Stimulated activated CD8-positive, alpha-beta memory T cell treated with anti-CD3 and anti-CD28 coated beads, Interleukin-4, amount 100 ng/mL, for 24 hours (primary cell): ENCODE data around the gene NXT1.
A peak's percentile ranks its signal among the peaks of the same experiment; 100 is the strongest.
"Not testable (repeated sequence)": the region's sequence is repeated elsewhere in the genome, so short reads cannot be mapped to it uniquely, and the experiment has no call there.

Experiments
- DNase-seq: peaks from one replicate; pipeline ENCODE4 v3.0.0-alpha.2; 2020; ENCODE audit warnings: low read depth

NXT1 gene

DNA sequence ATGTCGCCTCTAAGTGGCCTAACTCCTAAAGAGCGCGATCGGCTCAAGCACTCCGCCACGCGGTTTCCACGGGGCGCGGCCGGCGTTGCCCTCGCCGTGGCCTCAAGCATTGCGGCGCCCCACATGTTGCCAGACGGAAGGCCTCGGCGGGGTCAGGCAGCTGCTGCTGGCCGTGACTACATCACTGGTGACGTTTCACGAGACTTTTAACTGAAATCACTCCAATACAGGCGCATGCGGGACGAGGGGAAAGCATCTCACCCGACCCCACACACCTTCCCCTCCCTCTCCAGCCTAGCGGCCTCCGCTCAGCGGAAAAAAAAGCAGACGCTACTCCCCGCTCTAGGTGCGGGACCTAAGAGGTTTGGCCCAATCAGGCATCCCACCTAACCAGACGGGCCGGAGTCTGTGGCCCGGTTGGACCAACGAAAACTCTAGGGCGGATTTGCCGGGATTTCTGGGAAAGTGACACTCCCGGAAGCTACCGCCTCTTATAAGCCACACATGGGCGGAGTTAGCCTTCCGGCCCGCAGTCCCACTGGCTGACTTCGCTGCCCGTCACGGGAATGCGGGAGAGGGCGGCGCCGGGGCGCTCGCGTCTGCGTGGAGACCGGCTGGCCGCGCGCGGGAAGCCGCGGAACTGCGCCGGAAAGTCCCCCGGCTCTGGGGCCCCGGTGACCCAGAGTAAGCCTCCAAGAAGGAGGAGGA lies at the start of gene NXT1:
NXT1 (plus strand) TSS at position 596 of the 708 bp plus-strand sequence. CDS start 3,251 bp downstream, outside the sequence.
- peak; percentile 94 for DNase-seq

DNA sequence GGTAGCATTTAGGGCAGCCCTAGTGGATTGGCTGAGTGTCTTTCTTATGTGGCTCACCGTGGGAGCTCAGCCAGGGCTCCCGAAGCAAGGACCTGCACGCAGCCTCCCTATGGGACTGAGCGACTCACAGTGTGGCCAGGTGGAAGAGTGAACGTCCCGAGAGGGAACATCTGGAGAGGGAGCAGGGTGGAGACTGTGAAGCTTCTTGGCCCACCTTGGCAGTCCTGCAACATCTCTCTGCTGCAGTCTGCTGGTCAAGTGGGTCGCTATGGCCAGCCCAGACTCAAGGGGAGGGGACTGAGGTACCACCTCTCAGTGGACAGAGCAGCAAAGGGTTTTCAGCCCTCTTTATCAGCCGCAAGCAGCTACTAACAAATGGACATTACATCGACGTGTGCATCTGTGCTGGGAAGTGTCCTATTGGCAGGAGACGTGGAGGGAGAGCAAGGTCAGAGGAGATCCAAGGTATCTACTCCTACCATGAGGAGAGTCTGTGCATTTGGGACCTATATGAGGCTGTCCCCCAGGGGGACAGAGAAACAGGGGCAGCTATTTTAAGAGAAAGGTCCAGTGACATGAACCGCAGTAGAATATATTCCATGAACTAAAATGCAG lies 49.0 kb upstream of the NXT1 start:
- no peak for DNase-seq

DNA sequence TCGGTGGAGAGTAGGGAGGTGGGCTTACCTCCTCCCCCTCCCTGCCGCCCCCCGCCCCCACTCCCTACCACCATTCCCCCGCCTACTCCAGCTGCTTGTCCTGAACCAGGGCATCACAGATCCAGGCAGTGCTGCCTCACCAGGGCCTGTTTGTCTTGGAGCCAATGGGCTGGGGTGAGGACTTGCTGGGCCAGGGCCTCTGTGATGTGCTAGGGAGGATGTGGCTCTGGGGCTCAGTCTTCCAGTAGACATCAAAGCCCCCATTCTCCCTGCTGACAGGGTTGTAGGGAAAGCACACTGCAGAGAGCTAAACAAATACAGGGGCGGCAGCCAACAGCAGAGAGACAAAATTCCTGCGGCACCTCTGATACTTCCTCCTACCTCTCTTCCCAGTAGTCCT lies 48.2 kb upstream of the NXT1 start:
- DNase-seq, result no peak

DNA sequence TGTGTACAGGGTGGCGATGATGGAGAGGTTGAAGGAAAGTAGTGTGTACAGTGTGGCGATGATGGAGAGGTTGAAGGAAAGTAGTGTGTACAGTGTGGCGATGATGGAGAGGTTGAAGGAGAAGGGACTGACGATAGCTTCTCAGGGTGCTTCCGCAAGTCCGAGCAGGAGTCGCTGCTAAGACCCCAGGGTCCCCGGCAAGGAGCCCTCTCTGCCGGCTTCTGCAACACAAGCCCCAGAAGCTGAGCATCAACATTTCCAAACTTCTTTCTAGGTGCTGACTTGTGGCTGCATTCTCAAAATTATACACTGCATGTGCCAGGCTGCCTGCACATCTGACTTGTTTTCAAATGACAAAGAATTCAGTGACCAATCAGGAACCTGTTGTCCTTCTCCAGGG lies 47.8 kb upstream of the NXT1 start:
- no peak for DNase-seq

DNA sequence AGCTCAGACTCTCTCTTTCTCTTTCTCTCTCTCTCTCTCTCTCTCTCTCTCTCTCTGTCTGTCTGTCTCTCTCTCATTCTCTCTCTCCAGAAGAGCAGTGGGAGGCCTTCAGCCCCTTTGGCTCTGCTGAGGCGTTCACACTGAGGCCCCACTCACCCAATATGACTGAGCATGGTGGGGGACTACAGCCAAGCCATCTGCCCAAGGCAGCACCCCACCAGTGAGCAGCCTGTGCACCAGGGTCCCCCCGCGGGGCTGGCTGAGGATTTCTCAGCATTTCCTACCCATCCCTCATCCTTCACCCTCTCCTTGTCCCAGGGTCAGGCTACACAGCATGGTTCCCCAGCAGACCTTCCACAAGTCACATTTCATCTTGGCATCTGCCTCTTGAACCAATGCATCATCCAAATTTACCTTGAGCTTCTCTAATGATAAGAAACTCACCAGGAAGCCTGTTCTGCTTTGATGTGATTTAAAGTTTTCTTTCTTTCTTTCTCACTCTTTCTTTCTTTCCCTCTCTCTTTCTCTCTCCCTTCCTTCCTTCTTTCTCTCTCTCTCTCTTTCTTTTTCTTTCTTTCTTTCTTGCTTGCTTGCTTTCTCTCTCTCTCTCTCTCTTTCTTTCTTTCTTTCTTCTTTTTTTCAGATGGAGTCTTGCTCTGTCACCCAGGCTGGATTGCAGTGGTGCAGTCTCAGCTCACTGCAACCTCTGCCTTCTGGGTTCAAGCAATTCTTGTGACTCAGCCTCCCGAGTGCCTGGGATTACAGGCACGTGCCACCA lies 47.1 kb upstream of the NXT1 start:
- no peak for DNase-seq

DNA sequence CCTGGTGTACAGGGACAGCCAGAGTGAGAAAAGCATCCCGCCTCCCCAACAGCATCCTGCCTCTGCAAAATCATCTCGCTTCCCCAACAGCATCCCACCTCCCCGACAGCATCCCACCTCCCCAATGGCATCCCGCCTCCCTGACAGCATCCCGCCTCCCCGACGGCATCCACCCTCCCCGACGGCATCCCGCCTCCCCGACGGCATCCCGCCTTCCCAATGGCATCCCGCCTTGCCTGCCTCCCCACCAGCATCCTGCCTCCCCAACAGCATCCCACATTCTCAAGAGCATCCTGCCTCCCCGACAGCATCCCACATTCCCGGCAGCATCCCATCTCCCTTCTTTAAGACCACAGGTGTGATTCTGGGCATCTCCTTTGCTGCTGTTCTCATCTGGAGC lies 46.0 kb upstream of the NXT1 start:
- no peak for DNase-seq

DNA sequence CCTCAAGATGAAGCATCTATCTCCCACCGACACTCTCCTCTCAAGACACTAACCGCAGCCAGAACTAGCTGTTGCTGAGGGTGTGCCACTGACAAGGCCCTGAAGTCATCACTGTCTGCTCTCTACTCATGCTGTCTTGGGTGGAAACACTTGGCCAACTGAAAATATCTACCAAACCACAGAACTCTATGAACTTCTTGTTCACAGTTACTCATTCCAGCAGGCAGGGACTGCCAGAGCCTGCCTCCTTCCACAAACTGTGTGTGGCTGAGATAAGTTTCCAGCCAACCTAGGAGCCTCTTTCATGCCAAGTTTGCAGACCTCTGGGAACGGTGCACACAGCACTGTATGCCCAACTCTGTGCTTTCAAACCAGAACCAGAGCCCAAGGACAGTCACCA lies 45.5 kb upstream of the NXT1 start:
- no peak for DNase-seq

DNA sequence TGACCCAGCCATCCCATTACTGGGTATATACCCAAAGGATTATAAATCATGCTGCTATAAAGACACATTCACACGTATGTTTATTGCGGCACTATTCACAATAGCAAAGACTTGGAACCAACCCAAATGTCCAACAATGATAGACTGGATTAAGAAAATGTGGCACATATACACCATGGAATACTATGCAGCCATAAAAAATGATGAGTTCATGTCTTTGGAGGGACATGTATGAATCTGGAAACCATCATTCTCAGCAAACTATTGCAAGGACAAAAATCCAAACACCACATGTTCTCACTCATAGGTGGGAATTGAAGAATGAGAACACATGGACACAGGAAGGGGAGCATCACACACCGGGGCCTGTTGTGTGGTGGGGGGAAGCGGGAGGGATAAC lies 43.2 kb upstream of the NXT1 start:
- not testable (repeated sequence) for DNase-seq

DNA sequence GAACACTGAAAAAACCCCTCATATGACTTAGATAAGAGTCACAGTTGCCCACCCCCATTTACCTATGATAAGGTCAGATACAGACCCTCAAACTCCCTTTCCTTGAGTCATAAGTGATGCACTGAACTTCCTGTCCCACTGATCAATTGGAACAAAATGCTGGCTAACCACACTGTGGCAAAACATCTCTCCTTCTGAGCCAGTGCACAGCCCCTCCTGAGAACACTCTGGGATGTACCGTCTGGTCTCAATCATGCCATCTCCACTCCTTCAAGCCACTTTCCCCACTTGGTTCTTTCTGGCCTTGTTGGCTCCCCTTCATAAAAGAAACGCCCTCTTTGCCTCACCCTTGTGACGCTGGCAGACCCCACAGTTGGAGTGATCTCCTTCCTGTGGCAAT lies 42.6 kb upstream of the NXT1 start:
- no peak for DNase-seq

DNA sequence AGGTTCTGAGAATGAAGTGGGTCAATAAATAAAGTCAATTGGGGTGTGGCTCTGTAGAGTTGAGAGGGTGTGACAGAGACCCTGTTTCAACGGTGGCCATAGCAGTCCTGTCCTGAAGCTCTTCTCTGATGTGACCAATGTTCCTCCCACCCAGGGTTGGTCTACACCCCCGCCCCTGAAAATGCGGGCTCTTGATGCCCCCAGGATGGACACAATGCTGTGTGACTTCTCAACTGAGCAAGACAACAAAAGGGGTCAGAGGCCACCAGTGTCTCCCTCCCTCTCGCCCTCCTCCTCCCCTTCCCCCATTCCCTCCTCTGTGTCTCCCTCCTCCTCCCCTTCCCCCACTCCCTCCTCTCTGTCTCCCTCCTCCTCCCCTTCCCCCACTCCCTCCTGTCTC lies 41.7 kb upstream of the NXT1 start:
- DNase-seq, result no peak

DNA sequence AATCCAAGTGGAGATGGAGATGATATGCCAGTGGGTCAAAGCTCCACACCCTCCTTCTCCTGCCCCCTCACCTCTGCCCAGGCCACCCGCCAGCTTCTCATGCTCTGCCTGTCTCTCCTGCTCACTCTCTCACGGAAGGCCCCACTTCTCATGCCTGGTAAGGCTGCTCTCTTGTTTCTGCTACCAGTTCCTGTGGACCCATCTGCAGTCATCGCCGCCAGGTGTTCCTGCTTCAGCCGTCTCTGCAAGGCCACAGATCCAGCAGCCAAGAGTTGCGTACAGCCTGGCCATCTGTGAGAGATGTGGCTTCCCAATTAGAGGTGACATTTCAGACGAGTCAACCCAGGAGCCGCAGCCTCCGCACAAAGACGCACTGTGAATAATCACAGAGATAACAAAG lies 40.8 kb upstream of the NXT1 start:
- no peak for DNase-seq

DNA sequence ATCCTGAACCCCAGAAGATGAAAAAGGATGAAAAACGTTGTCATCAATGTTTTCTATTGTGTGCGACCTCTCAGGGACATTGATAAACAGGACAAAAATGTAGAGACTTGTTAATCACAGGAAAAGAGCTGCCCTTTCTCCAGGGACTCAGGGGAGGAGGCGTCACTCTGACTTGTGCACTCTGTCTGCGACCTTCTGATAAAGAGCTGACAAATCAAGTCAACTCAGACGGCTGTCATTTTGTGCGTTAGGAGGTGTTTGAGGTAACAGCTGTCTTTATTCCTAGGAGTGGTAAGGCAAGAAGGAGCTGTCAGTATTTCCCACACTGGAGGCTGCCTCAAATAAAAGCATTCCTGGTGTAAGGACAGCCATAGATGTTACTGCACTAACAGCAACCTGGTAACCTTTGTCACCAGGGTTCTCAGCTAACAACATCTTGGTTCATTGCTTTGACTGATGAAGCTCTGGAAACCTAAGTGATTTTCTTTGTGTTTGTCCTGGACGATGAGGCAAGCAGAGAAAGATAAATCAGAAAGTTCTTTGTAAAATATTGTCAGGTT lies 38.6 kb upstream of the NXT1 start:
- no peak for DNase-seq

DNA sequence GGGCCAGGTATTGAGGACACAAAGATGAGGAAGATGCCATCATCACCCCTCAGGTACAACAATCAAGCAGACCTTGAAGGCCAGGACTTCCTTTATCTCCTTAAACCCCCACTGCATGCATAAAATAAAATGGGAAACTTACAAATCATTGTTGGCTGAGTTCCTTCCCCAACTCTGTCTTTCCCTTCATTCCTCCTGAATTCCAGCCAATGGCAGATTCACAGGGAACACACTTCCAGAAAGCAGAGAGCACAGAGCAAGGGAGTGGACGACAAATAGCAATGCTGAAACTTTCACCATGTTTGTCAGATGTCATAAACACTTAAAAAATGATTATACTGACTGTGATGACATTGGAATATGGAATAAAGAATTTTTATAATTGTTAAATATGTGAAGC lies 37.3 kb upstream of the NXT1 start:
- no peak for DNase-seq

DNA sequence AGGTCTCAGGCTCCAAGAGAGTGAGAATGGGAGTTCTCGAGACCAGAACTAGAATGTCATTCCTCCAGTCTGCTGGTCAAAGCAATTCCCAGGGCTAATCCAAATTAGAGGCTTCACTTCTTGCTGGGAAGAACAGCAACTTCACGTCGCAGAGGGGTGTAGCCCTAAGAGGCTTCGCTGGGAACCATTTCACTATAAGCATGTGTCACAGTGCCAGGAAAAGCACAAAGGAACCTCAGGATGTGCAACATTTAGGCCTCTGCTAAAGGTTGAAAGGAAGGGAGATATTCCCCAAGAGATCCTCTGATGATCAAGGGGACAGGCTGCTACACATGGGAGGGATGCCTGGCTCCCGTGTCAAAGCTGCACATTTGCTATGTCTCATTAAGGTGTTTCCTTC lies 35.9 kb upstream of the NXT1 start:
- no peak for DNase-seq

DNA sequence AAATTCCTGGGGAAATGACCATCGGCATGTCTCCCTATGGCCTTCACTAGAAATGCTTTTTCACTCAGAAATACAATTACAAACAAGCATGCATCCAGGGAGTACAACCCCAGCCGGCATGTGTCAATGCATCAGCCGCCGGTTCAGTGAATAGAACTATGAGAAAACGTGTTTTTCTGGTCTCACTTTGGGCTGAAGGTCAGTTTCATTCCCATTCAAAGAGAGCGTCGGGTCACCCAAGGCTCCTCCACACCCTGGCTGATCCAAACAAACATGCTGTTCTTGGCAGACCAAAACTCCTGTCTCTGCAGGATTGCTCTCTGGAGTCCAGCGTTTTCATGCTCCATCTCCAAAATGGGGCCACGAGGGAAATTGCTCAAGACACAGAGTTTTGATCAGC lies 35.5 kb upstream of the NXT1 start:
- no peak for DNase-seq

DNA sequence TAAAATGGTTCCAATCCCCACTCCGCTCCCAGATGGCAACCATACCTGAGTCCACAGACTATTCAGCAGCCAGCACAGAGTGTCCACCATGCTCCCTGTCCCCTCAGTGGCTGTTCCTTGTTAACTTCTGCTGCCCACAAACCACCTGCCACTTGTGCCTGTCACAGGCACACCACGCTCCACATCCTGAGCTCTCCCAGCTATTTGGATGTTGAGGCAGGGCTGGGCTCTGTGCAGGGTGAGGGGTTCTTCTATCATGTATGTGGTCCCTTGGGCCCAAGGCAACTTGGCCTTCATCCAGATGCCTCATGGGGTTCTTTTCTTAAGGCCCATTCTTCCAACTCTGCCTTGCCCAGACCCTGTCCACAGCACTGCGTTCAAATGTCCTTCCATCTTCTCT lies 34.0 kb upstream of the NXT1 start:
- no peak for DNase-seq

DNA sequence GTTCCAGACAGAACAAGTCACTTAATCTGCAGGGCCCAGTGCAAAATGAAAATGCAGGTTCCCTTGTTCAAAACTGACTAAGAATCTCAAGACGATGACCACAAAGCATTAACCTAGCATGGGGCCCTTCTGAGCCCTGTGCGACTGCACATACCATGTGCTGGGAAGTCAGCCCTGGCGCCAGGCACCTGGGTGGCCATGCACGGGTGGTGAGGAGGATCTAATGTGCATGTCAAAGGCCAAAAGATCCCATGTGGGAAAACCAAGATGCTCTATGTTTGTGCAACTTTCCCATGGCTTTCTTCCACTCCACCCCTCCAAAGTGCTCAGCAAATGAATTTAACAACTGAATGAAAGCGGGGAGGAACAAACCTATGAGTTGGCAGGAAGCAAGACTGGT lies 33.5 kb upstream of the NXT1 start:
- no peak for DNase-seq

DNA sequence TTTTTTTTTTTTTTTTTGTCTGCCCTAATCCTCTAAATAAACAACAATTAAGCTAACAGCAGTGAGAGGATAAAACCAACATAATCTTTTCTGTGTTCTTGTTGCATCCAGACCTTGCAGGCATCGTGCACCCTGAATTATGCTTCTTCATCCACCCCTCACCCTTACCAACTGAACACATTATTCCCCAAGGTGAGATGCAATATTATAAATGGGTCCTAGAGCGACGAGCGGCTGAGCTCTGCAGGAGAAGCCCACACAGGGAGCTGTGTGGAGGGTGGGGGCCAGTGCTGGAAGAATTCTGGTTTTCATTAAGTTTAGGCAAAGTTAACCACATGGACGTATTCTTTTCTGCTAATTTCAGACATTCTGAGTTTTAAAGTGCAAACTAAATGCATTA lies 32.2 kb upstream of the NXT1 start:
- DNase-seq, result no peak

DNA sequence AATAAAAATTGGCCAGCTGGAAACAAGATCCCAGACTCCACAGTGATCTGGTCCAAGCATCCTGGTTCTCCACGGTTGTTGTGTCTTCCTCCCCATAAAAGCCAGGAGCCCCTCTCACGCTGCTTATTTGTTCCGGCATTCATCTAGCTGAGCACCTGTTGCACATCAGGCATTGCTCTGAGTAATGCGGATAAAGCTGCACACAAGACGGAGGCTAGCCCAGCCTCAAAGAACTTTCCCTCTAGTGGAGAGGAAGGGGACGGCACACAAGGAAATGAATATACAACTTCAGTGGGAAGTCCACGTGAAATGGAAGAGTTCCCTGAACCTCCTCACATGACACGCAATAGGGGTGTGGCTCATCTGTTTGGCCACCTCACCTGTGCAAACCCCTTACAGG lies 30.3 kb upstream of the NXT1 start:
- DNase-seq, result no peak

DNA sequence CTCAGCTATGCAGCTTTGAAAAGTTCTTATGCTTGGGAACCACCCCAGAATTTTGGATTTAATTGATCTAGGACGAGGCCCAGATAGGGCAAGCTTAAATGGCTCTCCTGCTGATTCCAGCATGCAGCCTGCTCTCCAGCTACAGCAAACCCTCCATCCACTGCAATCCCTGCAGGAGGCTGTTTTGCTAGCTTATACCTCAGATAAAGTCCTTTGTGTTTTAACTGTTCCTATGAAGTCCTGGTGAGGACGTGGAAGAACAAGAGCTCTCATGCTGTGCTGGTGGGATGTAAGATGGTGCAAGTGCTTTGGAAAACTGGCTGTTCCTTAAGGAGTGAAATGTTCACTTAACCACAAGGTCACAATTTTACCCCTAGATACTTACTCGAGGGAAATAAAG lies 25.5 kb upstream of the NXT1 start:
- DNase-seq, result no peak

DNA sequence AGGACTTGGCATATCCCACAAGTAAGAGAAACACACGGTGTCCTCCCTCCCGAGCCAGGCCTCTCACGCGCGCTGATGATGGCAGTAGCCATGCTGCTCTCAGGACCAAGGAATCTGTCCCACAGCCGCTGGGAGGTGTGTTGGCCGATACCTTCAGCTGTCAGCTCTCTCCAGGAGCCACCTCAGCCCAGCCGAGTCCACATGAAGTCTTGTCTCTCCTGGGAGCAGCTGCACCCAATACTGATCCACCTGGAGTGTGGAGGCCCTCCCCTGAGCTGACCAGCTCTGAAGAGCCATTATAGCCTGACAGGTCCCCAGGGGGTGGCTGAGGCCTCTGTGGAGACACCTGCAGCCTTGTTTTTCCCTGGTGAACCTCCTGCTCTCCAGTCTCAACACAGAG lies 23.8 kb upstream of the NXT1 start:
- DNase-seq, result no peak

DNA sequence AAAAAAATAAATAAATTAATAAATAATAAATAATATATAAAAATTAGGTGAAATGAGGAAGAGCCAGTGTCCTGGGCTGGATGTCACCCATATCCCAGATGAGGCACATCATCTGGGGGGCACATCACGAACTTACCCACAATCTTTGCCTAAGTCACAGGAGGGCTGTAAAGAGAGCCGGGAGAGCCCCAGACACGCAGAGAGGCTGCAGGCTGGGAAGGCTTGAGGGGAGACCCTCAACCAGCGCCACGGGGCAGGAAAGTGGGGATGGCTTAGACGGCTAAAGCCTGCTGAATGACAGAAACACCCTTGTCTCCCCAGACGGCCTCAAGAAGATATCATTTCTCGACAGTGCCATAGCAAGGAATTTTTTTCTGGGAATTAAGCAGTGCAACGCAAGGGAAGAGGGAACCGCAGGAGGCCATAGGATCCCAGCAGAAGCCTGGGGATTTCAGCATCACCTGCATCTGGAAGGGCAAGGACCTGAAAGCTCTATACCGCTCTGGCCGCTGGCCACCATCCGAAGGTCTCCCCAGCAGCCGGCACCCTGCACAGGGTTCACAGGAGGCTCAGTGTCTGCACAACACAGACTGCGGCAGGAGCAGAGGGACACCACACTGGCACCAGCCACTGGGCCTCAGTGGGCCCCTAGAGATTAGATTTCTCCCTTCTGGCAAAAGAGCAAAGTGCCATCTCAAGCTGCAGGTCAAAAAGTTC lies 22.8 kb upstream of the NXT1 start:
- DNase-seq, result no peak
